Naive thymus-derived CD4-positive, alpha-beta T cell (primary cell): Measurements from ENCODE around the gene PBLD. TPM values are rescaled to one million over a fixed set of nuclear protein-coding genes. Genes with fewer than 3 reads are reported as not detected.

Experiments
- ATAC-seq: fragments of 150-1000 bp; cut with Tn5 transposase; 2 replicates; pipeline ENCODE4 v1.10.0; 2021; ENCODE audit warnings: mild to moderate bottlenecking, moderate library complexity
- CTCF ChIA-PET: fragments of 350-600 bp; sonication (Branson Sonifier 250); formaldehyde crosslinking; loops from one replicate; lab custom pipeline; 2021; ENCODE audit warnings: antibody characterized with exemption; lab: Charles Lee
- POLR2A ChIA-PET: fragments of 350-600 bp; sonication (Branson Sonifier 250); formaldehyde crosslinking; loops from one replicate; lab custom pipeline; 2021; ENCODE audit warnings: antibody characterized with exemption, inconsistent platforms; lab: Charles Lee
- DNase-seq, 9 donors: peaks; one replicate each; pipeline versions ENCODE4 v3.0.0 to v3.0.0-alpha.2; 2020 to 2022; ENCODE audit warnings: mixed read lengths in 1 of 9
- H3K27ac ChIP-seq: one replicate; pipeline ENCODE4 v1.7.0; 2013; ENCODE audit warnings: mild to moderate bottlenecking, low read depth, low read length, moderate library complexity
- H3K27me3 ChIP-seq, 2 donors: one replicate each; pipeline ENCODE4 v1.7.0; 2013; ENCODE audit warnings: low read length in 2 of 2, mild to moderate bottlenecking in 2 of 2, moderate library complexity in 2 of 2; ENCODE audit not compliant: control insufficient read depth in 2 of 2, insufficient read depth in 2 of 2
- H3K36me3 ChIP-seq, 3 experiments: 1 replicate in 2 of 3; 2 replicates in 1 of 3; pipeline ENCODE4 v1.7.0; 2013; ENCODE audit warnings: low read length in 3 of 3, mild to moderate bottlenecking in 3 of 3, moderate library complexity in 1 of 3; ENCODE audit not compliant: insufficient read depth in 3 of 3, control insufficient read depth in 2 of 3
- H3K4me1 ChIP-seq, 2 donors: one replicate each; pipeline ENCODE4 v1.7.0; 2013; ENCODE audit warnings: low read length in 2 of 2, mild to moderate bottlenecking in 2 of 2, moderate library complexity in 1 of 2; ENCODE audit not compliant: control insufficient read depth in 2 of 2, insufficient read depth in 2 of 2
- H3K4me3 ChIP-seq: 2 replicates; pipeline ENCODE4 v1.7.0; 2013; ENCODE audit warnings: mild to moderate bottlenecking, low read length
- H3K9me3 ChIP-seq, 3 experiments: 1 replicate in 2 of 3; 2 replicates in 1 of 3; pipeline ENCODE4 v1.7.0; 2013; ENCODE audit warnings: low read length in 3 of 3; ENCODE audit not compliant: control insufficient read depth in 2 of 3
- H3K27ac Mint-ChIP-seq, 9 donors: one replicate each; pipeline ENCODE4 v1.8.0; 2020 to 2022; ENCODE audit warnings: mixed read lengths in 9 of 9, mild to moderate bottlenecking in 8 of 9, moderate library complexity in 5 of 9, inconsistent platforms in 2 of 9
- H3K27me3 Mint-ChIP-seq, 5 donors: one replicate each; pipeline ENCODE4 v1.8.0; 2021 to 2022; ENCODE audit warnings: mixed read lengths in 5 of 5, mild to moderate bottlenecking in 1 of 5
- H3K36me3 Mint-ChIP-seq, 5 donors: one replicate each; pipeline ENCODE4 v1.8.0; 2020 to 2022; ENCODE audit warnings: mixed read lengths in 5 of 5, mild to moderate bottlenecking in 3 of 5, inconsistent platforms in 1 of 5
- H3K4me1 Mint-ChIP-seq, 7 donors: one replicate each; pipeline ENCODE4 v1.8.0; 2020 to 2022; ENCODE audit warnings: mixed read lengths in 7 of 7, mild to moderate bottlenecking in 3 of 7, inconsistent platforms in 1 of 7
- H3K4me3 Mint-ChIP-seq, 10 donors: one replicate each; pipeline ENCODE4 v1.8.0; 2020 to 2022; ENCODE audit warnings: mild to moderate bottlenecking in 10 of 10, mixed read lengths in 10 of 10, moderate library complexity in 6 of 10, inconsistent platforms in 2 of 10
- H3K9me3 Mint-ChIP-seq, 11 donors: one replicate each; pipeline ENCODE4 v1.8.0; 2020 to 2022; ENCODE audit warnings: mixed read lengths in 11 of 11, mild to moderate bottlenecking in 4 of 11, inconsistent platforms in 1 of 11, moderate library complexity in 1 of 11
- intact Hi-C, 2 donors: fragments of 100-400 bp; cut with micrococcal nuclease; formaldehyde crosslinking; loops; one replicate each; pipeline ENCODE4 v1.15.1; 2023
- polyA plus RNA-seq, 2 donors: library from polyadenylated mRNA; unstranded; fragments of 300-500 nt; fragmentation: Illumina TruSeq; gene quantifications; one replicate each; pipeline ENCODE4 v1.2.3, GENCODE V29; 2021
- total RNA-seq, 6 experiments: library from RNA in 5 of 6; stranded (reverse) in 5 of 6; gene quantifications; 1 replicate in 5 of 6; 2 replicates in 1 of 6; pipeline ENCODE4 v1.2.3 and lab custom pipeline; 2021 to 2026

Gene PBLD
- total and polyA plus RNA-seq, 7 experiments from 2014 or later = 0.72 to 3.5 (median 1.5) TPM

- Histone ChIP-seq H3K36me3 (no peaks in the 10 kb centered on the region), H3K4me3 (no peak overlapping the region), H3K27ac (no peak overlapping the region), H3K9me3 (peaks cover 0 to 8% (median 0%) of the 10 kb centered on the region in 3 experiments), H3K27me3 (no peaks in the 10 kb centered on the region), H3K4me1 (no peaks in the 10 kb centered on the region)
- ATAC-seq = peak; percentile 12
- CTCF ChIA-PET = no interaction called here
- peaks cover 6 to 35% (median 22%) of the 10 kb centered on the region in 11 donors for H3K9me3 Mint-ChIP-seq
- peaks cover 0 to 23% (median 4%) of the 10 kb centered on the region in 5 donors for H3K36me3 Mint-ChIP-seq
- intact Hi-C loops = no loop called here
- POLR2A ChIA-PET = no interaction called here
- peaks cover 0 to 2% (median 0%) of the 10 kb centered on the region in 5 donors for H3K27me3 Mint-ChIP-seq
- H3K4me3 Mint-ChIP-seq = no peak overlapping the region
- no peak for DNase-seq
- H3K27ac Mint-ChIP-seq = no peak overlapping the region
- no peaks in the 10 kb centered on the region for H3K4me1 Mint-ChIP-seq
Observed at GRCh38 chr10:68276224-68276623, 56.5 kb downstream of the PBLD start.

GRCh38 chr10:68275600-68276126 lies 57.1 kb downstream of the PBLD start:
- CTCF ChIA-PET = no interaction called here
- ATAC-seq = no peak
- H3K27me3 Mint-ChIP-seq = peaks cover 0 to 4% (median 0%) of the 10 kb centered on the region in 5 donors

GRCh38 chr10:68272833-68273232 lies 59.9 kb downstream of the PBLD start:
- H3K27me3 Mint-ChIP-seq = peaks cover 0 to 8% (median 6%) of the 10 kb centered on the region in 5 donors
- H3K4me1 ChIP-seq = no peaks in the 10 kb centered on the region

More at GRCh38 chr10:68275600-68276126, 57.1 kb downstream of the PBLD start:
- POLR2A ChIA-PET = no interaction called here
- Mint-ChIP-seq H3K4me1 (no peaks in the 10 kb centered on the region), H3K4me3 (no peak overlapping the region), H3K27ac (no peak overlapping the region), H3K9me3 (peaks cover 6 to 35% (median 22%) of the 10 kb centered on the region in 11 donors), H3K36me3 (peaks cover 0 to 24% (median 4%) of the 10 kb centered on the region in 5 donors)
- intact Hi-C loops = no loop called here
- no peaks in the 10 kb centered on the region for H3K27me3 ChIP-seq
- H3K27ac ChIP-seq = no peak overlapping the region
- no peaks in the 10 kb centered on the region for H3K4me1 ChIP-seq
- no peak overlapping the region for H3K4me3 ChIP-seq
- no peak for DNase-seq
- no peaks in the 10 kb centered on the region for H3K36me3 ChIP-seq
- H3K9me3 ChIP-seq = peaks cover 0 to 8% (median 0%) of the 10 kb centered on the region in 3 experiments

GRCh38 chr10:68271196-68271882 lies 61.4 kb downstream of the PBLD start:
- Mint-ChIP-seq H3K4me1 (no peaks in the 10 kb centered on the region), H3K4me3 (no peak overlapping the region), H3K9me3 (peaks cover 0 to 9% (median 4%) of the 10 kb centered on the region in 11 donors), H3K36me3 (peaks cover 0 to 10% (median 2%) of the 10 kb centered on the region in 5 donors), H3K27me3 (peaks cover 0 to 8% (median 8%) of the 10 kb centered on the region in 5 donors), H3K27ac (no peak overlapping the region)
- H3K27ac ChIP-seq = no peak overlapping the region
- no peak overlapping the region for H3K4me3 ChIP-seq
- H3K4me1 ChIP-seq = no peaks in the 10 kb centered on the region
- POLR2A ChIA-PET = no interaction called here
- DNase-seq (no peak), ATAC-seq (no peak)
- intact Hi-C loops = no loop called here
- H3K36me3 ChIP-seq = no peaks in the 10 kb centered on the region
- no peaks in the 10 kb centered on the region for H3K9me3 ChIP-seq
- H3K27me3 ChIP-seq = no peaks in the 10 kb centered on the region
- CTCF ChIA-PET = no interaction called here

More at GRCh38 chr10:68272833-68273232, 59.9 kb downstream of the PBLD start:
- DNase-seq (no peak), ATAC-seq (no peak)
- no peaks in the 10 kb centered on the region for H3K27me3 ChIP-seq
- no peak overlapping the region for H3K4me3 ChIP-seq
- Mint-ChIP-seq H3K36me3 (peaks cover 0 to 18% (median 0%) of the 10 kb centered on the region in 5 donors), H3K9me3 (peaks cover 6 to 20% (median 13%) of the 10 kb centered on the region in 11 donors), H3K27ac (no peak overlapping the region), H3K4me3 (no peak overlapping the region), H3K4me1 (no peaks in the 10 kb centered on the region)
- H3K36me3 ChIP-seq = no peaks in the 10 kb centered on the region
- intact Hi-C loops = no loop called here
- H3K9me3 ChIP-seq = peaks cover 0 to 4% (median 0%) of the 10 kb centered on the region in 3 experiments
- H3K27ac ChIP-seq = no peak overlapping the region
- ChIA-PET POLR2A (no interaction called here), CTCF (no interaction called here)

- no peak for DNase-seq
- H3K4me3 Mint-ChIP-seq = no peak overlapping the region
- Histone ChIP-seq H3K4me3 (no peak overlapping the region), H3K36me3 (no peaks in the 10 kb centered on the region), H3K9me3 (no peaks in the 10 kb centered on the region), H3K27ac (no peak overlapping the region), H3K27me3 (no peaks in the 10 kb centered on the region), H3K4me1 (no peaks in the 10 kb centered on the region)
- peaks cover 0 to 6% (median 4%) of the 10 kb centered on the region in 5 donors for H3K36me3 Mint-ChIP-seq
- CTCF ChIA-PET = no interaction called here
- POLR2A ChIA-PET = interaction anchor here (0.6 kb wide), 1 partner anchor 647 kb away, joined by 3 read pairs; no protein-coding TSS in a partner anchor
- H3K4me1 Mint-ChIP-seq = no peaks in the 10 kb centered on the region
- no peak overlapping the region for H3K27ac Mint-ChIP-seq
- H3K27me3 Mint-ChIP-seq = peaks cover 0 to 8% (median 8%) of the 10 kb centered on the region in 5 donors
- no peak for ATAC-seq
- intact Hi-C loops = no loop called here
- peaks cover 0 to 7% (median 0%) of the 10 kb centered on the region in 11 donors for H3K9me3 Mint-ChIP-seq
Observed at GRCh38 chr10:68269562-68270290, 63.0 kb downstream of the PBLD start.

GRCh38 chr10:68261132-68261856 lies 71.4 kb downstream of the PBLD start:
- H3K9me3 ChIP-seq = no peaks in the 10 kb centered on the region
- intact Hi-C loops = no loop called here
- Mint-ChIP-seq H3K4me3 (no peak overlapping the region), H3K27me3 (peaks cover 0 to 17% (median 5%) of the 10 kb centered on the region in 5 donors), H3K36me3 (peaks cover 0 to 4% (median 2%) of the 10 kb centered on the region in 5 donors), H3K9me3 (peaks cover 0 to 11% (median 2%) of the 10 kb centered on the region in 11 donors), H3K27ac (no peak overlapping the region), H3K4me1 (no peaks in the 10 kb centered on the region)
- H3K36me3 ChIP-seq = no peaks in the 10 kb centered on the region
- H3K4me3 ChIP-seq = no peak overlapping the region
- H3K27ac ChIP-seq = no peak overlapping the region
- DNase-seq (no peak), ATAC-seq (no peak)
- ChIA-PET CTCF (interaction anchor here (0.5 kb wide), 1 partner anchor 68 kb away, joined by 3 read pairs; no protein-coding TSS in a partner anchor), POLR2A (no interaction called here)
- no peaks in the 10 kb centered on the region for H3K4me1 ChIP-seq
- H3K27me3 ChIP-seq = peaks cover 0 to 4% of the 10 kb centered on the region in 2 donors
